SK-N-SH treated with all-trans-retinoic acid at 6 μM for 48 hours (cell line): ENCODE results near the gene AMMECR1.

Experiments
- BACH2 ChIP-seq: fragments of 250-450 bp; sonication (Bioruptor Pico); IDR thresholded peaks from 2 replicates; pipeline ENCODE4 v1.9.0; 2021; ENCODE audit warnings: mild to moderate bottlenecking, borderline replicate concordance
- ESRRG ChIP-seq: fragments of 250-450 bp; sonication (Bioruptor Pico); IDR thresholded peaks from 2 replicates; pipeline ENCODE4 v1.6.1; 2021; ENCODE audit warnings: mild to moderate bottlenecking
- ZNF8 ChIP-seq: fragments of 450-650 bp; formaldehyde crosslinking; IDR thresholded peaks from 2 replicates; pipeline ENCODE4 v1.5.0; 2020; ENCODE audit warnings: mild to moderate bottlenecking, moderate library complexity

DNA sequence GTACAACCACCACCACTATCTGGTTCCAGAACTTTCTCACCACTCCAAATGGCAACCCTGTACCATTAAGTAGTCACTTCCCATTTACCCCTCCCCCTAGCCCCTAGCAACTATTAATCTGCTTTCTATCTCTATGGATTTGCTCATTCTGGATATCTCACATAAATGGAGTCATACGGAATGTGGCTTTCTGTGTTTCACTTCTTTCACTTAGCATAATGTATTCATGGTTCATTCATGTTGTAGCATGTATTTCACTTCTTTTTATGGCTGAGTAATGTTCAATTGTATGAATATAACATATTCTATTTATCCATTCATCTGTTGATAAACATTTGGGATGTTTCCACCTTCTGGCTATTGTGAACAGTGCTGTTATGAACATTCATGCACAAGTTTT is 104.7 kb downstream of the AMMECR1 start:
- TF ChIP-seq ESRRG (CRISPR knock-in tag) (no peak), ZNF8 (CRISPR knock-in tag) (no peak), BACH2 (CRISPR knock-in tag) (no peak)
